ENCODE data around the gene DUS1L.

DUS1L gene

DNA sequence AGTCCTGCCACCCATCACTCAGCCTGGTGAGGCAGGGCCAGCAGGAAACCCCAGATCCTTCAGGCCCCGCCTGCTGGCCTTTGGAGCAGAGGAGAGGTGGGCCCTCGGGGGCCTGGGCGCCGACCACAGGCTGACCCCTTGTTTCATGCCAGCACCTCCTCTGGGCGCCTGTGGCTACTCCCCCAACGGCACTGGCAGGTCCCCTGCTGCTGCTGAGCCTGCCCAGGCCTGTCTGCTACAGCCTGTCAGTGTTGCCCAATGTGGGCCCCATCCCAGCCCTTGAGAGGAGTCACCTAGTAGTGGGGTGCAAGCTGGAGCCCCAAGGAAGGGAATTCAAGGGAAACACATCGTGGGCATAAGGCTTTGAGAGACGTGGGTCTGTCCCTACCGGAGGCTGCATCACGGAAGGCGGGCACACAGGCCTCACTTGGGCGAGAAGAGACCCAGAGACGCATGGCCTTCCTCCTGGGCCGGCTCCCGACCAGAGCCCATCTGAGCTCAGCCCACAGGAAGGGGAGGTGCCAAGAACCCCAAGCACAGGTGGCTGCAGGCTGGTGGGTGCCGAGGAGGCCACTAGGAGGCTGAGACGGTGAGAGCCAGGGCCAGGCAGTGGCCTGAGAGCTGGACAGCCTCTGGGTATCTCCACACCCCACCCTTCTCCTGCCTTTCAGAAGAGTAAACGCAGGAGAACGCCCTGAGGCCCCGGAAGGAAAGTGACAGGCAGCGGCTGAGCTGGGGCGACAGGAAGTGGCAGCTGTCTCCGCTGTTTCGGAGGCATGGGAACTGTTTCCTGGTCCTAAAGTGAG, 40.5 kb upstream of the DUS1L start:
- Mint-ChIP-seq H3K4me3 (peak overlapping the region; percentile 90), H3K27me3 (ENCODE audit: low read depth) (no peaks in the 10 kb centered on the region), H3K36me3 (ENCODE audit: low read depth) (peaks cover 2% of the 10 kb centered on the region), H3K9me3 (no peaks in the 10 kb centered on the region), H3K27ac (peak overlapping the region; percentile 93), H3K4me1 (ENCODE audit: low read depth) (peaks cover 11% of the 10 kb centered on the region)
- peak; percentile 68 for DNase-seq (ENCODE audit: low spot score)

DNA sequence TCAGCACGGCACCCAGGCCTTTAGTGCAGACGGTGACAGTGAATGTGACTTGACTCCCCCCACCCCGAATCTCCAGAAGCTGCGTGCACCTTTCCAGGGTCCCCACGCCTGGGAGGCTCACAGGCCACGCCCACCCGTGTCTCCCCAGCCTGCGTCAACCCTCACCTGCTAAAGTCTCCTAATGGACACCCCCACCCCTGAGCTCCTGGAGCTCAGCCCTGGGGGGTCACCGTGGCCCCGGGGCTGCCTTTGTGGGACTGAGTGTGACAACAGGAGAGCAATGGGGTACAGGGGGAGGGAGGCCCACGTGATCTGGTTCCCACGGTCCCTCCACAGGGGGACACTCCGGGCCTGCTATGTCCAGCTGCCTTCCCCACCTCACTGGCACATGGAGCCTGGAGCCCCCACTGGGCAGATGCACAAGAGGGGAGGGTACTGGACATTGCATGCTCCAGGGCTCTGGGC, 39.8 kb upstream of the DUS1L start:
- Mint-ChIP-seq H3K4me3 (peak overlapping the region; percentile 90), H3K27me3 (ENCODE audit: low read depth) (no peaks in the 10 kb centered on the region), H3K27ac (peak overlapping the region; percentile 93), H3K4me1 (ENCODE audit: low read depth) (peaks cover 11% of the 10 kb centered on the region), H3K36me3 (ENCODE audit: low read depth) (peaks cover 2% of the 10 kb centered on the region), H3K9me3 (no peaks in the 10 kb centered on the region)
- DNase-seq (ENCODE audit: low spot score): no peak

DNA sequence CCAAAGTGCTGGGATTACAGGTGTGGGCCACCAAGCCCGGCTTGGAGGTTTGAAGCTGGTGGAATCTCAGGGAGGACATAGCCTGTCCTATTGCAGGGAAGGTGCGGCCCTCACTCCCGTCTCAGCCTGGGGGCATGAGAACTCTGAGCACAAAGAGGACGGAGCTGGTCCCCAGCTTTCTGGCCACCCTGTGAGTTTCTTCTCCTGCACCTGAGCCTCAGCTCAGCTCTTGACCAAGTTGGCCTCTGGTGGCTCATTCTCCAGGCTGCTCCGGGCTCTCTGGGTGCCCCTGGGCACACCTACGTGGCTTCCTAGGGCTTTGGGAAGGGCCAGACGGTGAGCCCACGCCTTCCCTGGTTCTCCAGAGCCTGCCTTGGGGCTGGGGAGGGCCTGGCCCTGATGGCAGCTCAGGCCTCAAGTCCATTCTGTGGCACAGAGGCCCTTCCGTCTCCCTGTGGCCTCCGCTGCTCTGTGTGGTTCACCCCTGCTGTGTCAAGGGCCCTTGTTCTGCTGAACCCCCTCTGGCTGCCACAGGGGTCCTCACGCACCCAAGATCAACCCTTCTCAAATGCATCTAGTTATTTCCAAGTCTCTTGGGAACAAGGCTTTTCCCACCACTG, 39.3 kb upstream of the DUS1L start:
- Mint-ChIP-seq H3K9me3 (no peaks in the 10 kb centered on the region), H3K4me3 (peak overlapping the region; percentile 90), H3K36me3 (ENCODE audit: low read depth) (peaks cover 2% of the 10 kb centered on the region)

DNA sequence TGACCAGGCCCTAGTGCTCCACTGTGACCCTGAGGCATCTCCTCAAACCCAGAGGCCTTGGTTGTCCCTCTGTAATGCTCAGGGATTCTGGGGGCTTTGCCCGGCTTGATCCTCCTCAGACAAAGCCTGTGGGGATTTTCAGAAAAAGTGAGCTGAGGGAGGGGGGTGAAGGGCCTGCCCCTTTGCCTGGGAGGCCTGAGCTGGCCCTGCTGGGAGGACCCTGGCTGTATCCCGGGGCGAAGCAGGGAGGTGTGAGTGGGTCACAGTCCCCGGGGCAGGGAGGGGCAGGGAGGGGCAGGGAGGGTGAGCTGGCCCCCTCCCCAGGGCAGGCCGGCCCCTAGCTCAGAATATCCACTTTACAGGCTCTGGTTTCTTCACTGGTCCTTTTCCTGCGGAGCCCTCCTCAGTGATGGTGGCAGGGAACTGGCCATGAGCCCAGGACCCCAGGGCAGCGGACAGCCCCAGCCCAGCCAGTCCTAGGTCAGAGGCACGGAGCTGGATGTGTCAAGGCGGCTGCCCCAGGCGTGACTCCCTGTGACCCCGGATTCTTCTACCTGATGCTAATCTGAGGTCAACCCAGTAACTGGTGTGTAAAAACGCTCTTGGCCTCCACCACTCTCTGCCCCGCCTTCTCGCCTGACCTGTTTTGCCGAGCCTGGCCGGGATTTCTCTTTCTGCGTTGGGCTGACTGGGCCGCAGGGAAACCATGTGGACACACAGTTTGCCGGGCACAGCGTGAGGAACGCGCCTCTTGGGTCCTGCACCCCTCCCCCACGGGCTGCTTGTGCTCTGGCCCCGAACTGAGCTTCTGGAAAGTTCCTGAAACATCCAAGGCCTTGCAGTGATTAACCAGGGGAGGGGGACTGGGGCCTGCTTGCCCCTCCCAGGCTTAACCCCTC, 38.2 kb upstream of the DUS1L start:
- Mint-ChIP-seq H3K27ac (no peak overlapping the region), H3K4me3 (no peak overlapping the region), H3K4me1 (ENCODE audit: low read depth) (peaks cover 10% of the 10 kb centered on the region)

More for the DNA sequence above, 39.3 kb upstream of the DUS1L start:
- DNase-seq (ENCODE audit: low spot score): no peak
- peaks cover 11% of the 10 kb centered on the region for H3K4me1 Mint-ChIP-seq (ENCODE audit: low read depth)
- H3K27me3 Mint-ChIP-seq (ENCODE audit: low read depth): no peaks in the 10 kb centered on the region
- H3K27ac Mint-ChIP-seq: peak overlapping the region; percentile 65

DNA sequence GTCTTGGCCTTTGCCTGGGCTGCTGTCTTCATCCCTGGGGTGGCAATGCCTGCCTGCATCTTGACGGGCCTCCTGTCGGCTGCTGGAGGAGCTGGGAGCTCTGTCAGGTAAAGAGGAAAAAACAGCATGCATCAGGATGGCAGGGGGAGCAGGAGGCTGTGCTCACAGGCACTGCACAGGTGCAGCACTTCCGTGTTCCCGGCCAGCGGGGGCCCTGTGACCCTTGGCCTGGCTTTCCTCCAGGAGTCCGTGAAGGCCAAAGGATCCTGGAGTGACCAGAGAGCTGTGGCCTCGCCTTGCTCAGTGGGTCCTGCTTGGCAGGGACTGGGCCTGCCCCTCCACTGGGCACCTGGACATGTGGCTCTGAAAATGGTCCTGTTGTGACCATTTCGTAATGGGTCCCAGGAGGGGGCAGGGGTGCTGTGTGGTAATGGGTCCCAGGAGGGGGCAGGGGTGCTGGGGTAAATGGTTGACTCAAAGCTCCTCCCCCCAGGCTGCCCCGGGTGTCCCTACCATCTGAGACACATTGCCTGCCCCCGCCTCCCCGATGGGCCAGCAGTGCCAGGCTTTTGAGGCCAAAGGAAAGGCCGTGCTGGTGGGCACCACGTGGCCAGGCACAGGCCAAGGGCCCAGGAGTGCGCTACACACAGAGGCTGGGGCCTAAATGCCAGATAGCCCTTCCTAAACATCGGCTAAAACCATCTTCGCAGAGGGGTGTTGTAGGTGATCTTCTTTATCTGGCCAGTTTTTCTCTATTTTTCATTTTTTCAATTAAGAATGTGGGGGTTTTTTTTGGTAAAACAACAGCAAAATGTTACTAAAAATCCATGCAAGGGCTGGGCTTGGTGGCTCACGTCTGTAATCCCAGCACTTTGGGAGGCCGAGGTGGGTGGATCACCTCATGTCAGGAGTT, 36.4 kb upstream of the DUS1L start:
- Mint-ChIP-seq H3K27ac (no peak overlapping the region), H3K4me3 (no peak overlapping the region), H3K36me3 (ENCODE audit: low read depth) (peaks cover 2% of the 10 kb centered on the region), H3K27me3 (ENCODE audit: low read depth) (no peaks in the 10 kb centered on the region), H3K9me3 (no peaks in the 10 kb centered on the region), H3K4me1 (ENCODE audit: low read depth) (peaks cover 8% of the 10 kb centered on the region)
- DNase-seq (ENCODE audit: low spot score): no peak

More for the DNA sequence above, 38.2 kb upstream of the DUS1L start:
- Mint-ChIP-seq H3K36me3 (ENCODE audit: low read depth) (peaks cover 2% of the 10 kb centered on the region), H3K27me3 (ENCODE audit: low read depth) (no peaks in the 10 kb centered on the region), H3K9me3 (no peaks in the 10 kb centered on the region)
- no peak for DNase-seq (ENCODE audit: low spot score)

DNA sequence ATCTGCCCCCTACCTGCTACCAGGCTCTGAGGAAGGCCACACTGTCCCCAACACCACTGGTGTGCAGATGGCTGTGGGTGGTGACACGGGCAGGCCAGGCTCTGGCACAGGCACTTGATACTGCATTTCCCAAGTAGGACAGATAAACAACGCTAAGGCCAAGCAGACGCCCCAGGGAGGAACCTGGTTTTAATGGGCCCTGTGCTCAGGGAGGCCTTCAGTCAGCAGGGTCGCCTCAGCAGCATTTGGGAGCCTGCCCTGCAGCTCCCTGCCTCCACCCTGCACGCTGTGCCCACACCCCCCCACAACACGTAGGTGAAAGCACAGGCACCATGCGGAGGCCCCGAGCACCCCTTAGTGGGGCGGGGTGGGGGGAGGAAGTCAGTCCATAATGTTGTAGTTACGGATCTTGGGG, 35.7 kb upstream of the DUS1L start:
- DNase-seq (ENCODE audit: low spot score): no peak
- Mint-ChIP-seq H3K9me3 (no peaks in the 10 kb centered on the region), H3K4me3 (no peak overlapping the region), H3K27me3 (ENCODE audit: low read depth) (no peaks in the 10 kb centered on the region), H3K36me3 (ENCODE audit: low read depth) (peaks cover 2% of the 10 kb centered on the region), H3K4me1 (ENCODE audit: low read depth) (peaks cover 5% of the 10 kb centered on the region), H3K27ac (no peak overlapping the region)

DNA sequence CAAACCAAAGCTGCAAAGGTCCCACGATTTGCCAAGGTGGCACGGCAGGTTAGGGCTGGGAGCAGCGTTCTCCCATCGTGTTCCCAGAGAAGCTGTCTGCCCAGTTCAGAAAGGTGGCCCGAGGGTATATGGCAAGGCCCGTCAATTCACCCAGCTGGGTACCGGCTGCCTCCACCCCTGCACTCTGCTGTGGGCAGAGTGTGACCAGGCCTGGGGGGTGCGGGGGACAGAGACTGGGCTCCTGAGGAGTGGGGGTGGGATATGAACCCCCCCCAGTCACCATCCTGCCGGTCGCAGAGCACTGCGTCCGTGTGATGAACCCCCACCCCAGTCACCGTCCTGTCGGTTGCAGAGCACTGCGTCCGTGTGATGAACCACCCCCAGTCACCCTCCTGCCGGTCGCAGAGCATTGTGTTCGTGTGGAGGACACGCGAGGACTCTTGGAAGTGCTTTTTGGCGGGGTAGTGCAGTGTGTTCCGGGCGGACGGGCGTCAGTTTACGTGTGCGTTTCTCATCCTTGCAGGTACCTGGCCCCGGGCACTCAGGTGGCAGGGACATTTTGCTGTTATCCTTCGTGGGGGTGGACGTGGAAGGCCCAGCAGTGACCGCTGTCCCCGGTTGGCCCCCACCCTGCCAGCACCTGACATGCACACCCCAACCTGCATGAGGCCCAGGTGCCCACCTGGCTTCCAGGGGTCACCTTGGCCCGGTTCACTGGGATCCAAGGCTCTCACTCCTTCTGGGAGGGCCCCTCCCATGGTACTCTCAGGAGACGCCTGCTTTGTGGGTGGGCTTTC, 35.1 kb upstream of the DUS1L start:
- H3K27ac Mint-ChIP-seq: peak overlapping the region; percentile 26
- DNase-seq (ENCODE audit: low spot score): no peak
- H3K4me3 Mint-ChIP-seq: peak overlapping the region; percentile 82
- no peaks in the 10 kb centered on the region for H3K27me3 Mint-ChIP-seq (ENCODE audit: low read depth)
- H3K9me3 Mint-ChIP-seq: no peaks in the 10 kb centered on the region
- peaks cover 2% of the 10 kb centered on the region for H3K36me3 Mint-ChIP-seq (ENCODE audit: low read depth)
- peaks cover 2% of the 10 kb centered on the region for H3K4me1 Mint-ChIP-seq (ENCODE audit: low read depth)

DNA sequence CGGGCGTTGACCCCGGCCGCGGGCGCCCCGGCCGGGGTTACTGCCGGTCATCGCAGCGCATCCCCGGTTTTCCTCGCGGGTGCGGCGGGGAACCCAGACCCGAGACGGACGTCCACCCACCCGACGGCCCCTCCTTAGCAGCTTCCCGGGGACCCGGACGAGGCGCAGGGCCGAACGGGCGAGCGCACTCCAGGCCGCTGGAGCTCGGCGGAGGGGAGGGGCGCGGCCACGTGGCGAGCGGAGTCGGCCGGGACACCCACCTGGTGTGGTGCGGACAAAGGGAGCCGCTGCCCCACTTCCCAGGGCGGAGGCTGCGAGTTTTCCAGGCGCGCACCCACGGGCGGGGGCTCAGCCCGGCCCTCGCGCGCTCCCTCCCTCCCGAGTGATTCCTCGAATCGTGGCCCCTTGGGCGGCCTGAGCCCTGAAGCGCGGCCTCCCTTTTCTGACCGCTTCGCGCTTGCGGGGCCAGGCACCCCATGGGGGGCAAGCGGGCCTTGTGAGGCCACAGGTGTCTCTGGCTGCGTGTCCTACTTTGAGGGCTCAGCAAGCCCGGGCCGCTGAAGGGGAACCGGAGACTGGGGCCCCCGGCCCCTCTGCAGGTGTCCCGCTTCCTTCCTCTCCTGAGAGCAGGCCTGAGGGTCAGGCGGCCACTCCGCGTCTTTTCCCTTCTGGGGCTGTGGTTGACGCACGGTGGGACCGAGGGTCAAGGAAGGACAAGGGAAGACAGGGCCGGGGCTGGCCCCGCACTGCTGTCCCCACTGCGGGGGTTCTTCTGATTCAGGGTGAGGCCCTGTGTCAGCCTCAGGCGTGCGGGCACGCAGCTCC, 33.5 kb upstream of the DUS1L start:
- peaks cover 2% of the 10 kb centered on the region for H3K4me1 Mint-ChIP-seq (ENCODE audit: low read depth)
- H3K4me3 Mint-ChIP-seq: peak overlapping the region; percentile 82
- no peak for DNase-seq (ENCODE audit: low spot score)
- peaks cover 2% of the 10 kb centered on the region for H3K36me3 Mint-ChIP-seq (ENCODE audit: low read depth)
- no peaks in the 10 kb centered on the region for H3K9me3 Mint-ChIP-seq
- no peaks in the 10 kb centered on the region for H3K27me3 Mint-ChIP-seq (ENCODE audit: low read depth)
- peak overlapping the region; percentile 88 for H3K27ac Mint-ChIP-seq

DNA sequence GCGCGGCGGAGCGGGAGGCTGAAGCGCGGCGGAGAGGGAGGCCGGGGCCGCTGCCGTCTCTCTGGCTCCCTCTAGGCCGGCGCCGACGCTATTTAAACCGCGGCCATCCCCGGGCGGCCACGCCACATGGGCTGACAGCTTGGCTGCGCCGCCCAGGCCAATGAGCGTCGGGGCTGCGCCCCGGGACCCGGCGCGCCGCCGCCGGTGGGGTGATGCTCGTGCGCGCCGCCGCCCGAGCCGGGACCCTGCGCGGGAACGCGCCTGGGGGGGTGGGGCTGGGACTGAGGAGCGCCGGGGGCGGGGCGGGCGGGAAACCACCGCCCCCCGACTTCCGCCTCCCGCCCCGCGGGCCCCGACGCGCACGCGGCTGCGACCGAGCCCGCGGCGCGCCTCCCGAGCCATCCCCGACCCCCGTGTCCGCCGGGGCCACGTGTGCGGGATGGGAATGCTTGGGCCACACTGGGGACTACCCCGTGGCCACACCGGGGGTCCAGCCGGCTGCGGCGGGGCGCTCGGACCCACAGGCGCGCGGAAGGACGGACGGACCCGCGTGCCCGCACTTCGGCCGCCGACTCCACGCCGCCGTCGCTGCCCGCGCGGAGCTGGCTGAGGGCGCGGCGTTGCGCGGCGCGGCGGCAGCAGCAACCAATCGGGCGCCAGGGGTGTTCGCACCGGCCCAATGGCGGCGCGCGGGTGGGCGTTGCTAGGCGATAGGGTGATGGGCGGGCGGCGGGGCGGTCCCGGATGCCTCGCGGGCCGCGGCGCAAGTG, 32.8 kb upstream of the DUS1L start, which contains the start of gene FASN:
Gene FASN, minus strand, starts transcription at position 68 of the 770 bp plus-strand sequence. CDS start 1,791 bp downstream, outside the sequence.
- Mint-ChIP-seq H3K9me3 (no peaks in the 10 kb centered on the region), H3K27ac (peak within 1 kb of the TSS; percentile 62), H3K27me3 (ENCODE audit: low read depth) (no peaks in the 10 kb centered on the region), H3K4me1 (ENCODE audit: low read depth) (peaks cover 2% of the 10 kb centered on the region), H3K36me3 (ENCODE audit: low read depth) (peaks cover 3% of the 10 kb centered on the region), H3K4me3 (peak within 1 kb of the TSS; percentile 78)
- peak; percentile 96 for DNase-seq (ENCODE audit: low spot score)

DNA sequence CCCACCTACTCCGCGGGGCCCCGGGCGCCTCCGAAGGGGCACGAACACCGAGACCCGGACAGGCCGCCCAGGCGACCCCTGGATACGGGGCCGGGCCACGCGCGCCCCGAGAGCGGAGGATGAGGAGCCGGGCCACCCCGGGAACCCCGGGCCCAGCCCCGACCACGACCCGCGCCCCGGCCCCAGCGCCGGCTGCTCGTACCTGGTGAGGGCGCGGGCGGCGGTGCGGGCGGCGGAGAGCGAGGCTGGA, 32.2 kb upstream of the DUS1L start:
- Mint-ChIP-seq H3K9me3 (no peaks in the 10 kb centered on the region), H3K27ac (peak overlapping the region; percentile 62)

DNA sequence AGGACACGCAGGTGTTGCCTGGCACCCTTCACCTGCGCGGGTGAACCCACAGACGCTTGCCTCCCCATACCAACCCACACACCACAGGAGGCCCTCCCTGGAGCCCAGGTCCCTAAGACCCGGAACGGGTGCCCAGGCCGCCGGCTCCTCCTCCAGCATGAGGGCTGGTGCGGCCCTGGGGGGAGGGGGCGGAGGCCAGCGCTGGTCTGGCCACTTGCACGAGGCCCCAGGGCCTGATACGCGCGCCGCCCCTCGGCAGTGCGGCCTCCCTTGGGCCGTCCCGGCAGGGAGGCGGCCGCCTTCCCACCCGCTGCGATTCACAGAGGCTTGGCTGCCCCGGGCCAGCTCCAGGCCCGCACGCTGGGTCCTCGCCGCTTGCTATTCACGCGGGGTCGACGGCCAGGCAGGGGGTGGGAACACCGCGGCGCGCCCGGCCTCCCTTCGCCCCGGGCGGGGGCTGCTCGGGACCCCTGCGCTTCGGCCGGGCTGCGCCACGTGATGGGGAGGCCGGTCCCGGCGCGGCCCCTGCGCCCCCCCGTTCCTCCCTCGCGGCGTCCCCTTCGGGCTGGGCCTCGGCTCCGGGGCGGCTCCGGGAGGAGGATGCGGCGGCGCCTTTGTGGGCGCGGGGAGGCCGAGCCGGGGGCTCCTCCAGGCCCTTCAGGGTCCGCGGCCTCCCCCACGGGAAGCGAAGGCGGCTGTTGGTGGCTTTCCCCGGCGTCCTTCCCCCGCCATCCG, 31.7 kb upstream of the DUS1L start:
- Mint-ChIP-seq H3K9me3 (no peaks in the 10 kb centered on the region), H3K36me3 (ENCODE audit: low read depth) (peaks cover 5% of the 10 kb centered on the region), H3K27me3 (ENCODE audit: low read depth) (no peaks in the 10 kb centered on the region), H3K27ac (peak overlapping the region; percentile 52), H3K4me1 (ENCODE audit: low read depth) (peaks cover 2% of the 10 kb centered on the region), H3K4me3 (peak overlapping the region; percentile 78)
- DNase-seq (ENCODE audit: low spot score): peak; percentile 40

More for the DNA sequence above, 32.2 kb upstream of the DUS1L start:
- Mint-ChIP-seq H3K4me3 (peak overlapping the region; percentile 21), H3K27me3 (ENCODE audit: low read depth) (no peaks in the 10 kb centered on the region), H3K36me3 (ENCODE audit: low read depth) (peaks cover 6% of the 10 kb centered on the region), H3K4me1 (ENCODE audit: low read depth) (peaks cover 2% of the 10 kb centered on the region)
- DNase-seq (ENCODE audit: low spot score): no peak

Measured in T-helper 2 cell treated with Interferon-gamma antibody and Interleukin-4, amounts not matched to agents 5 μg/mL and 100 μg/mL, for 36 hours (primary cell).